Measurements from ENCODE around the gene APOL5.
A peak's percentile ranks its signal among the peaks of the same experiment; 100 is the strongest.
"Not testable (repeated sequence)": the region's sequence is repeated elsewhere in the genome, so short reads cannot be mapped to it uniquely, and the experiment has no call there.

Gene APOL5

GRCh38 chr22:35717572-35717971, at the start of gene APOL5:
APOL5 (plus strand) TSS chr22:35717872; CDS start chr22:35717872, 0 bp downstream.
- in situ Hi-C loops (cut with HindIII; ENCODE audit: low pct_ligation_motif_present, low pct_unique_long_range_greater_than_20kb, low sequenced_read_pairs) = no loop called here
- no peak for DNase-seq

GRCh38 chr22:35674335-35674734, 43.3 kb upstream of the APOL5 start:
- DNase-seq = no peak

GRCh38 chr22:35676065-35676464, 41.6 kb upstream of the APOL5 start:
- DNase-seq; in situ Hi-C loops (cut with HindIII; ENCODE audit: low pct_ligation_motif_present, low pct_unique_long_range_greater_than_20kb, low sequenced_read_pairs): not testable (repeated sequence)

More at GRCh38 chr22:35674335-35674734, 43.3 kb upstream of the APOL5 start:
- in situ Hi-C loops (cut with HindIII; ENCODE audit: low pct_ligation_motif_present, low pct_unique_long_range_greater_than_20kb, low sequenced_read_pairs) = no loop called here

GRCh38 chr22:35677460-35678187, 40.0 kb upstream of the APOL5 start:
- in situ Hi-C loops (cut with HindIII; ENCODE audit: low pct_ligation_motif_present, low pct_unique_long_range_greater_than_20kb, low sequenced_read_pairs) = no loop called here
- DNase-seq = no peak

GRCh38 chr22:35678836-35679235, 38.8 kb upstream of the APOL5 start:
- no peak for DNase-seq
- in situ Hi-C loops (cut with HindIII; ENCODE audit: low pct_ligation_motif_present, low pct_unique_long_range_greater_than_20kb, low sequenced_read_pairs) = no loop called here

- in situ Hi-C loops (cut with HindIII; ENCODE audit: low pct_ligation_motif_present, low pct_unique_long_range_greater_than_20kb, low sequenced_read_pairs) = not testable (repeated sequence)
Observed at GRCh38 chr22:35679492-35679891, 38.2 kb upstream of the APOL5 start.

GRCh38 chr22:35681454-35682052, 36.1 kb upstream of the APOL5 start:
- no peak for DNase-seq
- in situ Hi-C loops (cut with HindIII; ENCODE audit: low pct_ligation_motif_present, low pct_unique_long_range_greater_than_20kb, low sequenced_read_pairs) = no loop called here

More at GRCh38 chr22:35679492-35679891, 38.2 kb upstream of the APOL5 start:
- not testable (repeated sequence) for DNase-seq

GRCh38 chr22:35683560-35683959, 34.1 kb upstream of the APOL5 start:
- in situ Hi-C loops (cut with HindIII; ENCODE audit: low pct_ligation_motif_present, low pct_unique_long_range_greater_than_20kb, low sequenced_read_pairs) = no loop called here
- DNase-seq = no peak

- in situ Hi-C loops (cut with HindIII; ENCODE audit: low pct_ligation_motif_present, low pct_unique_long_range_greater_than_20kb, low sequenced_read_pairs) = no loop called here
- peak; percentile 12 for DNase-seq
Observed at GRCh38 chr22:35684270-35684700, 33.4 kb upstream of the APOL5 start.

GRCh38 chr22:35684732-35685131, 32.9 kb upstream of the APOL5 start:
- DNase-seq = no peak
- in situ Hi-C loops (cut with HindIII; ENCODE audit: low pct_ligation_motif_present, low pct_unique_long_range_greater_than_20kb, low sequenced_read_pairs) = no loop called here

- in situ Hi-C loops (cut with HindIII; ENCODE audit: low pct_ligation_motif_present, low pct_unique_long_range_greater_than_20kb, low sequenced_read_pairs) = no loop called here
- DNase-seq = no peak
Observed at GRCh38 chr22:35685731-35686130, 31.9 kb upstream of the APOL5 start.

- in situ Hi-C loops (cut with HindIII; ENCODE audit: low pct_ligation_motif_present, low pct_unique_long_range_greater_than_20kb, low sequenced_read_pairs) = no loop called here
Observed at GRCh38 chr22:35686298-35686697, 31.4 kb upstream of the APOL5 start.

GRCh38 chr22:35687461-35687860, 30.2 kb upstream of the APOL5 start:
- no peak for DNase-seq
- in situ Hi-C loops (cut with HindIII; ENCODE audit: low pct_ligation_motif_present, low pct_unique_long_range_greater_than_20kb, low sequenced_read_pairs) = no loop called here

More at GRCh38 chr22:35686298-35686697, 31.4 kb upstream of the APOL5 start:
- no peak for DNase-seq

- in situ Hi-C loops (cut with HindIII; ENCODE audit: low pct_ligation_motif_present, low pct_unique_long_range_greater_than_20kb, low sequenced_read_pairs) = no loop called here
- DNase-seq = no peak
Observed at GRCh38 chr22:35688913-35689675, 28.6 kb upstream of the APOL5 start.

- no peak for DNase-seq
- in situ Hi-C loops (cut with HindIII; ENCODE audit: low pct_ligation_motif_present, low pct_unique_long_range_greater_than_20kb, low sequenced_read_pairs) = no loop called here
Observed at GRCh38 chr22:35690001-35690400, 27.7 kb upstream of the APOL5 start.

- in situ Hi-C loops (cut with HindIII; ENCODE audit: low pct_ligation_motif_present, low pct_unique_long_range_greater_than_20kb, low sequenced_read_pairs) = no loop called here
- DNase-seq = no peak
Observed at GRCh38 chr22:35695202-35695601, 22.5 kb upstream of the APOL5 start.

- in situ Hi-C loops (cut with HindIII; ENCODE audit: low pct_ligation_motif_present, low pct_unique_long_range_greater_than_20kb, low sequenced_read_pairs) = no loop called here
- no peak for DNase-seq
Observed at GRCh38 chr22:35697142-35697541, 20.5 kb upstream of the APOL5 start.

- DNase-seq; in situ Hi-C loops (cut with HindIII; ENCODE audit: low pct_ligation_motif_present, low pct_unique_long_range_greater_than_20kb, low sequenced_read_pairs): not testable (repeated sequence)
Observed at GRCh38 chr22:35699852-35700251, 17.8 kb upstream of the APOL5 start.

GRCh38 chr22:35703861-35704584, 13.6 kb upstream of the APOL5 start:
- in situ Hi-C loops (cut with HindIII; ENCODE audit: low pct_ligation_motif_present, low pct_unique_long_range_greater_than_20kb, low sequenced_read_pairs) = no loop called here
- no peak for DNase-seq
